Jurkat, Clone E6-1 (cell line): ENCODE data around the gene TOM1.
"Not testable (repeated sequence)": the region's sequence is repeated elsewhere in the genome, so short reads cannot be mapped to it uniquely, and the experiment has no call there.

Source experiments
- DNase-seq: peaks from one replicate; pipeline ENCODE4 v3.0.0-alpha.2; 2011; ENCODE audit warnings: low read depth, low spot score
- H3K4me3 ChIP-seq: 2 replicates; pipeline ENCODE4 v1.5.1; 2011; ENCODE audit warnings: mild to moderate bottlenecking, low read length, control low read depth, moderate library complexity

Gene TOM1

GRCh38 chr22:35380537-35381423 is 81.1 kb downstream of the TOM1 start, which contains the start of gene HMOX1:
Gene HMOX1, plus strand, starts transcription at chr22:35381096. Its CDS starts 78 bp downstream, at chr22:35381174.
- H3K4me3 ChIP-seq, result no peak within 1 kb of the TSS
- DNase-seq, result no peak

GRCh38 chr22:35381424-35382009 is 81.8 kb downstream of the TOM1 start:
- no peak for DNase-seq

GRCh38 chr22:35383679-35384071 is 84.0 kb downstream of the TOM1 start:
- no peak overlapping the region for H3K4me3 ChIP-seq
- no peak for DNase-seq

More at GRCh38 chr22:35381424-35382009, 81.8 kb downstream of the TOM1 start:
- H3K4me3 ChIP-seq, result no peak overlapping the region

GRCh38 chr22:35384527-35384926 is 84.8 kb downstream of the TOM1 start:
- H3K4me3 ChIP-seq, result no peak overlapping the region
- DNase-seq, result no peak

GRCh38 chr22:35384975-35385588 is 85.4 kb downstream of the TOM1 start:
- no peak for DNase-seq
- H3K4me3 ChIP-seq, result no peak overlapping the region

GRCh38 chr22:35386670-35387288 is 87.1 kb downstream of the TOM1 start:
- DNase-seq, result no peak
- H3K4me3 ChIP-seq, result no peak overlapping the region

GRCh38 chr22:35390933-35391332 is 91.2 kb downstream of the TOM1 start:
- no peak overlapping the region for H3K4me3 ChIP-seq
- DNase-seq, result no peak

- no peak overlapping the region for H3K4me3 ChIP-seq
- DNase-seq, result no peak
Measured at GRCh38 chr22:35392357-35392756, 92.7 kb downstream of the TOM1 start.

GRCh38 chr22:35393116-35394010 is 93.7 kb downstream of the TOM1 start:
- no peak for DNase-seq

GRCh38 chr22:35394011-35394312 is 94.3 kb downstream of the TOM1 start:
- no peak for DNase-seq
- no peak overlapping the region for H3K4me3 ChIP-seq

More at GRCh38 chr22:35393116-35394010, 93.7 kb downstream of the TOM1 start:
- H3K4me3 ChIP-seq, result no peak overlapping the region

- no peak overlapping the region for H3K4me3 ChIP-seq
- DNase-seq, result no peak
Measured at GRCh38 chr22:35394810-35395563, 95.3 kb downstream of the TOM1 start.

- not testable (repeated sequence) for H3K4me3 ChIP-seq, DNase-seq
Measured at GRCh38 chr22:35396622-35397021, 96.9 kb downstream of the TOM1 start.

- no peak for DNase-seq
- H3K4me3 ChIP-seq, result no peak overlapping the region
Measured at GRCh38 chr22:35397095-35397904, 97.6 kb downstream of the TOM1 start.
